Adrenal gland (tissue), 12 donors: ENCODE data around the gene MINDY4. TPM values are rescaled to one million over a fixed set of nuclear protein-coding genes. Genes with fewer than 3 reads are reported as not detected.

Experiments used
- DNase-seq, 7 donors: peaks; one replicate each; pipeline ENCODE4 v3.0.0-alpha.2; 2019 to 2020
- H3K27ac ChIP-seq, 5 donors: fragments of 200-600 bp; sonication (generic) in 4 of 5; 1 replicate in 3 of 5; 2 replicates in 2 of 5; pipeline versions ENCODE4 v1.5.1 to v1.8.0; 2016 to 2020; ENCODE audit warnings: mild to moderate bottlenecking in 1 of 5
- H3K27me3 ChIP-seq: fragments of 200-600 bp; 2 replicates; pipeline ENCODE4 v1.8.0; 2021
- H3K36me3 ChIP-seq, 2 donors: fragments of 200-600 bp; replicated peaks in 1 of 2; 1 replicate in 1 of 2; 2 replicates in 1 of 2; pipeline versions ENCODE4 v1.5.1 to v1.8.0; 2018 to 2022
- H3K4me1 ChIP-seq, 2 donors: fragments of 200-600 bp; replicated peaks in 1 of 2; 1 replicate in 1 of 2; 2 replicates in 1 of 2; pipeline versions ENCODE4 v1.5.1 to v1.8.0; 2018 to 2021
- H3K4me3 ChIP-seq, 4 donors: fragments of 200-600 bp; sonication (generic) in 3 of 4; one replicate each; pipeline ENCODE4 v1.5.1; 2016 to 2018
- H3K9me3 ChIP-seq, 3 donors: fragments of 200-600 bp; sonication (generic) in 1 of 3; replicated peaks in 1 of 3; 1 replicate in 2 of 3; 2 replicates in 1 of 3; pipeline versions ENCODE4 v1.5.1 to v1.8.0; 2016 to 2021
- CTCF ChIP-seq, 6 experiments: fragments of 450-650 bp in 4 of 6; fragments of 200-600 bp in 2 of 6; sonication (generic) in 1 of 6; IDR thresholded peaks; 1 replicate in 5 of 6; 2 replicates in 1 of 6; pipeline versions ENCODE4 v1.5.1 to v1.8.0; 2016 to 2021; ENCODE audit warnings: antibody characterized with exemption in 6 of 6, mild to moderate bottlenecking in 2 of 6, moderate library complexity in 1 of 6
- POLR2A ChIP-seq, 2 donors: fragments of 450-650 bp; IDR thresholded peaks; one replicate each; pipeline ENCODE4 v1.6.1; 2017; ENCODE audit warnings: antibody characterized with exemption in 2 of 2, mild to moderate bottlenecking in 2 of 2, moderate library complexity in 1 of 2
- WGBS, 4 donors: extraction: QIAGEN DNeasy Blood & Tissue Kit in 2 of 4; methylation state at CpG; one replicate each; pipeline versions ENCODE4 v1.1.5 to v1.1.7; 2013 to 2017; 5-methylcytosine and 5-hydroxymethylcytosine counted together
- intact Hi-C, 2 donors: fragments of 100-400 bp; cut with DNase I; formaldehyde crosslinking; loops; one replicate each; pipeline versions ENCODE4 v1.14.1 to v1.15.0; 2022 to 2023
- polyA plus RNA-seq, 3 donors: library from polyadenylated mRNA; stranded (reverse); fragments of 200-250 nt in 2 of 3; fragments of 350-450 nt in 1 of 3; fragmentation: Illumina TruSeq in 1 of 3; extraction: RNeasy Lipid Tissue Mini Kit (QIAGEN cat#74804) in 1 of 3; gene quantifications; one replicate each; pipeline ENCODE4 v1.2.3, GENCODE V29; 2013 to 2014
- total RNA-seq, 9 donors: library from RNA; depleted of rRNA in 4 of 9; stranded (reverse); fragments of >200 nt in 4 of 9; fragments of 120-200 nt in 1 of 9; fragmentation: NEBNext Ultra II Directional in 1 of 9; extraction: Animal tissue kit (Norgen Biotek cat#: 25700) in 1 of 9; gene quantifications; one replicate each; pipeline versions ENCODE4 v1.1.0 to v1.2.4, GENCODE V29; 2013 to 2023
- donor health status: healthy with polysubstance abuse.
- donor health status: Bipolar disorder and iron deficiency.
- donor health status: DM: yes; HTN: yes; CAD: no.
- donor health status: DM: no; HTN: no; CAD: no.
- donor health status: DM: no; HTN: no; CAD: no.
- donor health status: DM: yes; HTN: yes; CAD: no.

The MINDY4 gene
- total and polyA plus RNA-seq, 12 donors = 4.8 to 19.9 (median 7.3) TPM

- H3K27ac ChIP-seq = no peak overlapping the region
- H3K4me1 ChIP-seq = peaks cover 0 to 4% of the 10 kb centered on the region in 2 donors
- intact Hi-C loops = no loop called here
Measured at GRCh38 chr7:30909431-30909830, 138.2 kb downstream of the MINDY4 start.

GRCh38 chr7:30910411-30911073 is 139.3 kb downstream of the MINDY4 start:
- H3K9me3 ChIP-seq = no peaks in the 10 kb centered on the region
- intact Hi-C loops = no loop called here
- H3K36me3 ChIP-seq = no peaks in the 10 kb centered on the region
- H3K27me3 ChIP-seq = no peaks in the 10 kb centered on the region
- DNase-seq = no peak
- WGBS, 4 donors = 70 to 81% (median 76%) methylated on average over 9 to 11 of the region's 11 CpGs
- TF ChIP-seq CTCF (IDR thresholded peaks at IDR 0.05) (no peak), POLR2A (IDR thresholded peaks at IDR 0.05) (no peak)
- no peak overlapping the region for H3K4me3 ChIP-seq
- peak overlapping the region in 1 of 5 donors; percentile 52 for H3K27ac ChIP-seq
- peaks cover 0 to 4% of the 10 kb centered on the region in 2 donors for H3K4me1 ChIP-seq

More at GRCh38 chr7:30909431-30909830, 138.2 kb downstream of the MINDY4 start:
- Histone ChIP-seq H3K9me3 (no peaks in the 10 kb centered on the region), H3K4me3 (no peak overlapping the region), H3K27me3 (no peaks in the 10 kb centered on the region), H3K36me3 (no peaks in the 10 kb centered on the region)
- no peak for DNase-seq
- no peak for TF ChIP-seq POLR2A (IDR thresholded peaks at IDR 0.05)
- TF ChIP-seq CTCF (IDR thresholded peaks at IDR 0.05) = no peak
- 90 to 94% (median 93%) methylated on average over 6 of the region's 6 CpGs for WGBS, 4 donors

- Histone ChIP-seq H3K9me3 (no peaks in the 10 kb centered on the region), H3K27ac (peak overlapping the region in 1 of 5 donors; percentile 52), H3K4me1 (peaks cover 0 to 3% of the 10 kb centered on the region in 2 donors), H3K27me3 (no peaks in the 10 kb centered on the region), H3K36me3 (no peaks in the 10 kb centered on the region), H3K4me3 (no peak overlapping the region)
- DNase-seq = no peak
- no peak for TF ChIP-seq POLR2A (IDR thresholded peaks at IDR 0.05)
- no peak for TF ChIP-seq CTCF (IDR thresholded peaks at IDR 0.05)
- 83 to 84% (median 84%) methylated on average over 1 to 11 of the region's 11 CpGs for WGBS, 4 donors
- intact Hi-C loops = no loop called here
Measured at GRCh38 chr7:30911133-30911532, 139.9 kb downstream of the MINDY4 start.

- intact Hi-C loops = no loop called here
- Histone ChIP-seq H3K4me1 (no peaks in the 10 kb centered on the region), H3K27ac (peak within 1 kb of the TSS in 1 of 5 donors; percentile 52), H3K27me3 (no peaks in the 10 kb centered on the region), H3K4me3 (peak within 1 kb of the TSS in 1 of 4 donors; percentile 19), H3K9me3 (no peaks in the 10 kb centered on the region), H3K36me3 (no peaks in the 10 kb centered on the region)
- WGBS, 4 donors = 24 to 49% (median 42%) methylated on average over 3 to 12 of the region's 12 CpGs
- DNase-seq = peak in 4 of 7 donors; percentile 38 to 58 (median 44)
- TF ChIP-seq CTCF (IDR thresholded peaks at IDR 0.05) (no peak), POLR2A (IDR thresholded peaks at IDR 0.05) (peak in 1 of 2 donors; percentile 35)
Measured at GRCh38 chr7:30911561-30911969, 140.3 kb downstream of the MINDY4 start, which contains the start of gene AQP1. Gene AQP1, plus strand, starts transcription at chr7:30911853. Its CDS starts 57 bp downstream, at chr7:30911910.
